T-cell (primary cell): ENCODE results near the gene FBXL16. TPM values are rescaled to one million over a fixed set of nuclear protein-coding genes. Genes with fewer than 3 reads are reported as not detected.

Experiments used
- ATAC-seq, 4 experiments: fragments of 200-7000 bp in 3 of 4; fragments of 150-1000 bp in 1 of 4; cut with Tn5 transposase; replicated peaks in 1 of 4; 1 replicate in 3 of 4; 2 replicates in 1 of 4; pipeline ENCODE4 v1.10.0; 2021; ENCODE audit warnings: moderate library complexity in 3 of 4, mild to moderate bottlenecking in 2 of 4, moderate number of reproducible peaks in 1 of 4
- CTCF ChIA-PET, 2 donors: fragments of 300-600 bp; sonication (Branson Sonifier 250); formaldehyde crosslinking; loops; one replicate each; lab custom pipeline; 2022; ENCODE audit warnings: antibody characterized with exemption in 2 of 2; lab: Charles Lee
- POLR2A ChIA-PET, 2 donors: fragments of 300-600 bp; sonication (Branson Sonifier 250); formaldehyde crosslinking; loops; one replicate each; lab custom pipeline; 2022; ENCODE audit warnings: antibody characterized with exemption in 2 of 2; lab: Charles Lee
- DNase-seq, 35 experiments: peaks; one replicate each; pipeline versions ENCODE4 v3.0.0 to v3.0.0-alpha.2; 2013 to 2023
- H3K27ac ChIP-seq: one replicate; pipeline ENCODE4 v1.5.1; 2013; ENCODE audit warnings: low read length
- H3K27me3 ChIP-seq, 2 experiments: replicated peaks in 1 of 2; 1 replicate in 1 of 2; 2 replicates in 1 of 2; pipeline versions ENCODE4 v1.6.1 to v1.7.0; 2013; ENCODE audit warnings: low read length in 1 of 2, mixed read lengths in 1 of 2; ENCODE audit not compliant: control insufficient read depth in 2 of 2, insufficient read depth in 2 of 2; ENCODE audit errors: extremely low read depth in 1 of 2
- H3K36me3 ChIP-seq, 2 donors: 1 replicate in 1 of 2; 2 replicates in 1 of 2; pipeline versions ENCODE4 v1.6.1 to v1.7.0; 2013; ENCODE audit warnings: low read length in 1 of 2; ENCODE audit not compliant: control insufficient read depth in 2 of 2, insufficient read depth in 1 of 2; ENCODE audit errors: extremely low read depth in 1 of 2
- H3K4me1 ChIP-seq, 2 experiments: 1 replicate in 1 of 2; 2 replicates in 1 of 2; pipeline versions ENCODE4 v1.6.1 to v1.7.0; 2013; ENCODE audit warnings: low read length in 2 of 2, mixed read lengths in 1 of 2; ENCODE audit not compliant: insufficient read depth in 2 of 2, control insufficient read depth in 1 of 2; ENCODE audit errors: extremely low read depth in 1 of 2
- H3K4me3 ChIP-seq, 2 donors: 1 replicate in 1 of 2; 2 replicates in 1 of 2; pipeline versions ENCODE4 v1.5.1 to v1.7.0; 2013; ENCODE audit warnings: mild to moderate bottlenecking in 2 of 2, low read length in 1 of 2, moderate library complexity in 1 of 2; ENCODE audit not compliant: control insufficient read depth in 1 of 2; ENCODE audit errors: extremely low read depth in 1 of 2
- H3K9me3 ChIP-seq: 2 replicates; pipeline ENCODE4 v1.7.0; 2013
- H3K27ac Mint-ChIP-seq, 2 donors: one replicate each; pipeline ENCODE4 v1.8.0; 2020 to 2021; ENCODE audit warnings: mild to moderate bottlenecking in 2 of 2, mixed read lengths in 2 of 2
- H3K27me3 Mint-ChIP-seq, 2 donors: one replicate each; pipeline ENCODE4 v1.8.0; 2021 to 2022; ENCODE audit warnings: mixed read lengths in 2 of 2
- H3K36me3 Mint-ChIP-seq: one replicate; pipeline ENCODE4 v1.8.0; 2021; ENCODE audit warnings: mixed read lengths
- H3K4me1 Mint-ChIP-seq, 3 donors: one replicate each; pipeline ENCODE4 v1.8.0; 2020 to 2022; ENCODE audit warnings: mixed read lengths in 3 of 3, mild to moderate bottlenecking in 1 of 3
- H3K4me3 Mint-ChIP-seq, 3 donors: one replicate each; pipeline ENCODE4 v1.8.0; 2020 to 2022; ENCODE audit warnings: mild to moderate bottlenecking in 3 of 3, mixed read lengths in 3 of 3, moderate library complexity in 3 of 3
- H3K9me3 Mint-ChIP-seq, 3 donors: one replicate each; pipeline ENCODE4 v1.8.0; 2020 to 2022; ENCODE audit warnings: mixed read lengths in 3 of 3
- WGBS: methylation state at CpG from one replicate; pipeline ENCODE4 v1.1.5; 2013; ENCODE audit warnings: missing lambda C conversion rate; ENCODE audit not compliant: insufficient coverage; 5-methylcytosine and 5-hydroxymethylcytosine counted together
- total RNA-seq, 35 experiments: library from RNA in 6 of 35; stranded (reverse) in 6 of 35; fragments of 120-200 nt in 1 of 35; gene quantifications; one replicate each; pipeline versions ENCODE4 v1.2.1 to v1.2.4 and lab custom pipeline; 2013 to 2026

Gene FBXL16
- total RNA-seq, 5 donors from 2014 or later (not counting 1 experiment from before 2014, with no cell fraction given): 16.4 to 65.5 (median 50.2) TPM

GRCh38 chr16:671353-672131 is 34.1 kb downstream of the FBXL16 start:
- H3K9me3 Mint-ChIP-seq: no peaks in the 10 kb centered on the region
- peaks cover 0 to 6% of the 10 kb centered on the region in 2 donors for H3K27me3 Mint-ChIP-seq
- H3K4me3 Mint-ChIP-seq: no peak overlapping the region
- no peak overlapping the region for H3K27ac Mint-ChIP-seq
- Histone ChIP-seq H3K36me3 (peaks cover 14 to 39% of the 10 kb centered on the region in 2 donors), H3K4me1 (peaks cover 3 to 41% of the 10 kb centered on the region in 2 experiments), H3K4me3 (no peak overlapping the region), H3K27ac (no peak overlapping the region), H3K27me3 (peaks cover 0 to 16% of the 10 kb centered on the region in 2 experiments), H3K9me3 (no peaks in the 10 kb centered on the region)
- CTCF ChIA-PET: interaction anchor here (0.5 to 0.6 kb wide), 2 partner anchors 28 to 436 kb away, joined by 3 to 5 read pairs; no protein-coding TSS in a partner anchor
- POLR2A ChIA-PET: interaction anchor here in 1 of 2 donors (0.6 kb wide), 1 partner anchor 26 kb away, joined by 4 read pairs; no protein-coding TSS in a partner anchor
- WGBS: 91% methylated on average over 39 of the region's 40 CpGs
- no peak for ATAC-seq
- peaks cover 7% of the 10 kb centered on the region for H3K36me3 Mint-ChIP-seq
- DNase-seq: no peak
- peaks cover 0 to 20% (median 18%) of the 10 kb centered on the region in 3 donors for H3K4me1 Mint-ChIP-seq

DNA sequence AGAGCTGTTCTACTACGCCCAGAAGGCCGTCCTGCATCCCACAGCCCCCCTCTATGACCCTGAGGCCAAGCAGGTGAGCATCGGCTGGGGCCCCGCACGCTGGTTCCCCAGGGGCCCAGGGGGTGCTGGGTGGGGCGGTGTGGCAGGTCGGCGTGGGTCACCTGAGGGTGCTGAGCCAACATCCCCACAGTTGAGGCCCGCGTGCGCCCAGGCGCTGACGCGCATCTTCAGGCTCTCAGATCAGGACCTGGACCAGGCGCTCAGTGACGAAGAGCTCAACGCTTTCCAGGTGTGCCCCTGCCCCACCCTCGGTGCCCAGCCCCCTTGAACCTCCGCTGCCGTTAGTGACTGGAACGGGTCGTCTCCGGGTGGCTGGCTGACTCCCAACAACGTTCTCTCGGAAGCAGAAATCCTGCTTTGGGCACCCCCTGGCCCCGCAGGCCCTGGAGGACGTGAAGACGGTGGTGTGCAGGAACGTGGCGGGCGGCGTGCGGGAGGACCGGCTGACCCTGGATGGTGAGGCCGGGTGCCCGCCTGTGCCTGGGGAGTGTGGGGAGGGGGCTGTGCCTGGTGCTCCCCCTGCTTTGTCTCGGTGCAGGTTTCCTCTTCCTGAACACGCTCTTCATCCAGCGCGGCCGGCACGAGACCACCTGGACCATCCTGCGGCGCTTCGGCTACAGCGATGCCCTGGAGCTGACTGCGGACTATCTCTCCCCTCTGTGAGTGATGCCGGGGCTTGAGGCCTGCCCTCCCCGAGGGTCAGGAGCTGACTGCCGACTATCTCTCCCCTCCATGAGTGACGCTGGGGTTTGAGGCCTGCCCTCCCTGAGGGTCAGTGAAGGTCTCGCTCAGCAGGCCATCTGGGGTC is 34.9 kb downstream of the FBXL16 start:
- Histone ChIP-seq H3K27ac (no peak overlapping the region), H3K36me3 (peaks cover 14 to 39% of the 10 kb centered on the region in 2 donors), H3K4me3 (no peak overlapping the region), H3K27me3 (peaks cover 0 to 10% of the 10 kb centered on the region in 2 experiments), H3K4me1 (peaks cover 3 to 35% of the 10 kb centered on the region in 2 experiments), H3K9me3 (no peaks in the 10 kb centered on the region)
- Mint-ChIP-seq H3K27ac (no peak overlapping the region), H3K9me3 (no peaks in the 10 kb centered on the region), H3K36me3 (peaks cover 7% of the 10 kb centered on the region), H3K4me1 (peaks cover 0 to 19% (median 18%) of the 10 kb centered on the region in 3 donors), H3K27me3 (peaks cover 0 to 6% of the 10 kb centered on the region in 2 donors), H3K4me3 (peak overlapping the region in 2 of 3 donors; percentile 64 to 73)
- CTCF ChIA-PET: interaction anchor here (0.5 to 0.6 kb wide), 2 partner anchors 29 to 436 kb away, joined by 3 to 5 read pairs; no protein-coding TSS in a partner anchor
- DNase-seq (no peak), ATAC-seq (no peak)
- POLR2A ChIA-PET: interaction anchor here in 1 of 2 donors (0.6 kb wide), 1 partner anchor 25 kb away, joined by 4 read pairs; no protein-coding TSS in a partner anchor
- WGBS: 94% methylated on average over 42 of the region's 52 CpGs

DNA sequence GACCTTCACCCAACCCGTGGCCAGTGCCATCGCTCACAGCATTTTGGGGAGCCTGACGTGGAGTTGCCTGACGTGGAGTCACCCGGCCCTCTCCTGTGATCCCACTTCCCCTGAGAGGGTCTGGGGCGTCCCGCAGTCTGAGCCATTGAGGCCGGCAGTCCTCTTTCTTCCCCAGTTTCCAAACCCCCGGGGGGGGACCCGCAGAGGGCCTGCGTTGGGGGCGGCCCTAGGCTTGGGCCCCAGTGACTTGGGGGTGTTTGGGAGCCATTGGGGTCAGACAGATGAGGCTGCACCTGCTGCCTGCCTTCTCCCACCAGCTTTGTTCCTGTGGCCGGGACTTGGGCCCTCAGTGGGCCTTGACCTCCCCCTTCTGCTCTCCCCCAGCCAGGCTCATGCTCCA is 35.9 kb downstream of the FBXL16 start:
- peaks cover 0 to 3% of the 10 kb centered on the region in 2 experiments for H3K27me3 ChIP-seq
- no peak for ATAC-seq
- peaks cover 7% of the 10 kb centered on the region for H3K36me3 Mint-ChIP-seq
- H3K4me1 Mint-ChIP-seq: peaks cover 0 to 12% (median 11%) of the 10 kb centered on the region in 3 donors
- 96% methylated on average over 11 of the region's 13 CpGs for WGBS
- no peaks in the 10 kb centered on the region for H3K27me3 Mint-ChIP-seq
- H3K9me3 Mint-ChIP-seq: no peaks in the 10 kb centered on the region
- ChIA-PET POLR2A (interaction anchor here in 1 of 2 donors (0.7 kb wide), 1 partner anchor 328 kb away, joined by 3 read pairs; no protein-coding TSS in a partner anchor), CTCF (no interaction called here)
- H3K27ac Mint-ChIP-seq: peak overlapping the region in 1 of 2 donors; percentile 58
- no peak overlapping the region for H3K4me3 ChIP-seq
- peaks cover 3 to 26% of the 10 kb centered on the region in 2 experiments for H3K4me1 ChIP-seq
- H3K36me3 ChIP-seq: peaks cover 14 to 39% of the 10 kb centered on the region in 2 donors
- no peak for DNase-seq
- peak overlapping the region; percentile 26 to 73 (median 64) for H3K4me3 Mint-ChIP-seq
- H3K27ac ChIP-seq: no peak overlapping the region
- H3K9me3 ChIP-seq: no peaks in the 10 kb centered on the region

- Mint-ChIP-seq H3K27me3 (no peaks in the 10 kb centered on the region), H3K4me1 (peaks cover 0 to 11% (median 11%) of the 10 kb centered on the region in 3 donors), H3K27ac (peak overlapping the region; percentile 58 to 72), H3K9me3 (no peaks in the 10 kb centered on the region), H3K36me3 (peaks cover 7% of the 10 kb centered on the region), H3K4me3 (peak overlapping the region; percentile 73 to 74 (median 73))
- peak in 2 of 4 experiments; percentile 6 to 21 for ATAC-seq
- Histone ChIP-seq H3K4me3 (peak overlapping the region; percentile 66 to 75), H3K36me3 (peaks cover 14 to 39% of the 10 kb centered on the region in 2 donors), H3K27ac (peak overlapping the region; percentile 67), H3K9me3 (no peaks in the 10 kb centered on the region), H3K4me1 (peaks cover 3 to 25% of the 10 kb centered on the region in 2 experiments), H3K27me3 (no peaks in the 10 kb centered on the region)
- ChIA-PET POLR2A (interaction anchor here in 1 of 2 donors (0.6 kb wide), 1 partner anchor 11 kb away, joined by 5 read pairs; no protein-coding TSS in a partner anchor), CTCF (no interaction called here)
- peak in 1 of 35 experiments; percentile 39 for DNase-seq
- 4% methylated on average over 48 of the region's 50 CpGs for WGBS
Observed at GRCh38 chr16:668519-669171, 37.0 kb downstream of the FBXL16 start.

DNA sequence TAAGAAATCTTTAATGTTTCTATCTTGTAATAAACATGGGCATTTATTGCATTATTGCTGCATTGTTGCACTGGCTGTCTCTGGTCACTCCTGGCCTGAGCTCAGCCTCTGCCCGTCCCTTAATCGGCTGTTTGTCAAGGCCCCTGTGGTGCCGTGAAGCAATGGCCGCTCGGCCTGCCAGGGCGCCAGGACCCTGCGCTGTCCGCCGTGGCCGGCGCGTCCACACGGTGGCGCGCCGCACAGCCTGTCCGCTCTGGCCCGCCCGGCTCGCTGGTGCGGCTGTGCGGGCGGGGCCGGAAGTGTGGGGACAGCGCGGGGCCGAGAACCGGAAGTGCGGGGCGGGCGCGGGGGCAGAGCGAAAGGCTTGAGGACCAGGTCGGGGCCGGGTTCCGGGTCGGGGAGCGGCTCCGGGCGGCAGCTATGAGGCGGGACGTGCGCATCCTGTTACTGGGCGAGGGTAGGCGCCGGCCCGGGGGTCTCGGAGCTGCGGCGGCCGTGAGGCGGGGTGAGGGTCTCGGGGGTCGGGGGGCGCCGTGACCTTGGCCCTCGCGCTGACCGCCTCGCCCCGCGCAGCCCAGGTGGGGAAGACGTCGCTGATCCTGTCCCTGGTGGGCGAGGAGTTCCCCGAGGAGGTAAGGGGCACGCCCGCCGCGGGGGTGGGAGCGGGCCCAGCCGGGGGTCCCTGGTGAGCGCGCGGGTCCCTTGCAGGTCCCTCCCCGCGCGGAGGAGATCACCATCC is 37.7 kb downstream of the FBXL16 start, which contains the start of gene RHOT2:
Gene RHOT2, plus strand, starts transcription at position 353 of the 739 bp plus-strand sequence. Its CDS starts 68 bp downstream, at position 421.
- ATAC-seq (peak; percentile 89 to 97 (median 96)), DNase-seq (peak; percentile 74 to 96 (median 86))
- H3K27ac ChIP-seq: peak within 1 kb of the TSS; percentile 74
- H3K4me1 Mint-ChIP-seq: peaks cover 0 to 12% (median 11%) of the 10 kb centered on the region in 3 donors
- WGBS: under 1% methylated on average over 65 of the region's 78 CpGs
- no peaks in the 10 kb centered on the region for H3K27me3 ChIP-seq
- ChIA-PET POLR2A (interaction anchor here (0.6 kb wide), 2 partner anchors 194 to 715 kb away, joined by 3 read pairs; no protein-coding TSS in a partner anchor), CTCF (interaction anchor here in 1 of 2 donors (1.0 kb wide), 1 partner anchor 74 kb away, joined by 3 read pairs; no protein-coding TSS in a partner anchor)
- peaks cover 6% of the 10 kb centered on the region for H3K36me3 Mint-ChIP-seq
- peak within 1 kb of the TSS; percentile 86 to 94 for H3K27ac Mint-ChIP-seq
- H3K4me3 ChIP-seq: peak within 1 kb of the TSS; percentile 66 to 75
- H3K27me3 Mint-ChIP-seq: no peaks in the 10 kb centered on the region
- H3K4me3 Mint-ChIP-seq: peak within 1 kb of the TSS; percentile 73 to 74 (median 73)
- H3K4me1 ChIP-seq: peaks cover 3 to 25% of the 10 kb centered on the region in 2 experiments
- H3K9me3 Mint-ChIP-seq: no peaks in the 10 kb centered on the region
- no peaks in the 10 kb centered on the region for H3K9me3 ChIP-seq
- H3K36me3 ChIP-seq: peaks cover 8 to 37% of the 10 kb centered on the region in 2 donors
